DOHH2 (cell line): ENCODE measurements around the gene ZNF329.

Source experiments
- H3F3A ChIP-seq: fragments of 200-600 bp; sonication (generic), shearing (Covaris generic); 2 replicates; pipeline ENCODE4 v1.6.0; 2016; ENCODE audit warnings: antibody characterized with exemption, mild to moderate bottlenecking; ENCODE audit not compliant: control insufficient read depth, insufficient read depth
- H3K27ac ChIP-seq: fragments of 200-600 bp; sonication (generic); 2 replicates; pipeline ENCODE4 v1.5.1; 2014; ENCODE audit warnings: low read depth, mild to moderate bottlenecking, low read length, moderate library complexity
- H3K27me3 ChIP-seq: fragments of 200-600 bp; sonication (generic); 2 replicates; pipeline ENCODE4 v1.6.1; 2014; ENCODE audit warnings: mild to moderate bottlenecking, low read length, mixed read lengths; ENCODE audit not compliant: control insufficient read depth
- H3K36me3 ChIP-seq: fragments of 200-600 bp; sonication (generic); 2 replicates; pipeline ENCODE4 v1.6.1; 2014; ENCODE audit warnings: mild to moderate bottlenecking, low read length, moderate library complexity, mixed read lengths; ENCODE audit not compliant: control insufficient read depth
- H3K4me1 ChIP-seq: fragments of 200-600 bp; sonication (generic); 2 replicates; pipeline ENCODE4 v1.6.1; 2014; ENCODE audit warnings: mild to moderate bottlenecking, low read length, mixed read lengths; ENCODE audit not compliant: control insufficient read depth
- H3K4me2 ChIP-seq: fragments of 200-600 bp; sonication (generic); 2 replicates; pipeline ENCODE4 v1.6.0; 2014; ENCODE audit warnings: mild to moderate bottlenecking, low read length, moderate library complexity
- H3K4me3 ChIP-seq: fragments of 200-600 bp; sonication (generic); 2 replicates; pipeline ENCODE4 v1.5.1; 2014; ENCODE audit warnings: mild to moderate bottlenecking, low read length, mixed read lengths
- H3K79me2 ChIP-seq: fragments of 200-600 bp; sonication (generic); 2 replicates; pipeline ENCODE4 v1.6.1; 2014; ENCODE audit warnings: mild to moderate bottlenecking, low read length, mixed read lengths; ENCODE audit not compliant: control insufficient read depth
- H3K9me2 ChIP-seq: fragments of 200-600 bp; sonication (generic); replicated peaks from 2 replicates; pipeline ENCODE4 v1.6.1; 2014; ENCODE audit warnings: mild to moderate bottlenecking, low read length, mixed read lengths; ENCODE audit not compliant: control insufficient read depth
- H3K9me3 ChIP-seq: fragments of 200-600 bp; sonication (generic); 2 replicates; pipeline ENCODE4 v1.6.1; 2014; ENCODE audit warnings: antibody characterized with exemption, low read length, mixed read lengths; ENCODE audit not compliant: control insufficient read depth, insufficient read depth
- H4K20me1 ChIP-seq: fragments of 200-600 bp; sonication (generic); 2 replicates; pipeline ENCODE4 v1.6.0; 2014; ENCODE audit warnings: low read depth, mild to moderate bottlenecking, antibody characterized with exemption, low read length, moderate library complexity; ENCODE audit not compliant: control insufficient read depth, insufficient read depth
- EZH2phosphoT487 ChIP-seq: fragments of 200-600 bp; sonication (generic); IDR thresholded peaks from 2 replicates; pipeline ENCODE4 v1.6.1; 2017; ENCODE audit warnings: borderline replicate concordance, mild to moderate bottlenecking, antibody characterized with exemption, low read length, moderate library complexity, mixed read lengths
- TF ChIP-seq, protein P1 (sequence below): fragments of 200-600 bp; sonication (generic); IDR thresholded peaks from one replicate; pipeline ENCODE4 v1.5.1; 2014; ENCODE audit warnings: antibody characterized with exemption, mild to moderate bottlenecking, low read depth, low read length; ENCODE audit not compliant: poor library complexity, severe bottlenecking

The ZNF329 gene

DNA sequence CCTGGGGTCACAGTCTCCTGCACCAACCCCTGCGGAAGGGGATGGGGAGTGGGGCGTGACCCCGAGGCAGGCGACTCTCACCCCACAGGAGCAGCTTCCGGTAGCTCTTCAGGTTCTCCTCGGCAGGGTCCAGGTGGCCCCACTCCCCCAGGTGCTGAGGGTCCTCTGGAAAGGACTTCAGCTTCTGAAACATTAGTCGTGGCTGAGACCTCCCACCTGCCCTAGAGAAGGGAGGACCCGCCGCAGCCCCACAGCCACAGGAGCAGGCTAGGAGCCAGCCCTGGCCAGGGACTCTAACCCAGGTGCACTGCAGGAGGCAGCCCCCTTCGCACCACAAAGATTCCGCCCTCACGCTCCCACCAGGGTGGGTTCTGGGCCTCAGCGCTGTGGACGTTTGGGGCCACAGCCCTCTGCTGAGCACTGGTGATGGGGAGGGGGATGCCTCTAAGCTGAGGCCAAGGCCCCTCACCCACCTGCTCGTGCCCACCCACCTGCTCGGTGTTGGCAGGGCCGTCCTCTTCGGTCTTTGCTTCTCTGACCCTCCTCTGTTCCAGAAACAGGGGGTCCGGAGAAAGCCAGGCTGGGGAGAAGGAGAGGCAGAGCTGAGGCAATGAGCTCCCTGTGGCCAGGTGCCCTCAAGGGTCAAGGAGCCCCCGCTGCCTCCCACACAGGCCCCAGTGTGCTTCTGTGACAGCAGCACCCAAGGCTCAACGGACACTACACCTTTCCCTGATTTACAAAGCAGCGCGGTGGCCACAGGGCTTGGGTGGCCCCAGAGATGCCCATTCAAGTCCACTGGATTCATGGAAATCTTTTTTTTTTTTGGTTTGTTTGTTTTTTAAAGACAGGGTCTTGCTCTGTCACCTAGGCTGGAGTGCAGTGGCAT lies 63.5 kb downstream of the ZNF329 start:
- TF ChIP-seq, protein P1, sequence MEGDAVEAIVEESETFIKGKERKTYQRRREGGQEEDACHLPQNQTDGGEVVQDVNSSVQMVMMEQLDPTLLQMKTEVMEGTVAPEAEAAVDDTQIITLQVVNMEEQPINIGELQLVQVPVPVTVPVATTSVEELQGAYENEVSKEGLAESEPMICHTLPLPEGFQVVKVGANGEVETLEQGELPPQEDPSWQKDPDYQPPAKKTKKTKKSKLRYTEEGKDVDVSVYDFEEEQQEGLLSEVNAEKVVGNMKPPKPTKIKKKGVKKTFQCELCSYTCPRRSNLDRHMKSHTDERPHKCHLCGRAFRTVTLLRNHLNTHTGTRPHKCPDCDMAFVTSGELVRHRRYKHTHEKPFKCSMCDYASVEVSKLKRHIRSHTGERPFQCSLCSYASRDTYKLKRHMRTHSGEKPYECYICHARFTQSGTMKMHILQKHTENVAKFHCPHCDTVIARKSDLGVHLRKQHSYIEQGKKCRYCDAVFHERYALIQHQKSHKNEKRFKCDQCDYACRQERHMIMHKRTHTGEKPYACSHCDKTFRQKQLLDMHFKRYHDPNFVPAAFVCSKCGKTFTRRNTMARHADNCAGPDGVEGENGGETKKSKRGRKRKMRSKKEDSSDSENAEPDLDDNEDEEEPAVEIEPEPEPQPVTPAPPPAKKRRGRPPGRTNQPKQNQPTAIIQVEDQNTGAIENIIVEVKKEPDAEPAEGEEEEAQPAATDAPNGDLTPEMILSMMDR = no peak
- TF ChIP-seq EZH2phosphoT487 = no peak
- Histone ChIP-seq H4K20me1 (no peaks in the 10 kb centered on the region), H3K9me3 (peaks cover 40% of the 10 kb centered on the region), H3K4me1 (no peaks in the 10 kb centered on the region), H3K27ac (no peak overlapping the region), H3K27me3 (no peaks in the 10 kb centered on the region), H3K4me2 (no peak overlapping the region), H3K9me2 (no peaks in the 10 kb centered on the region), H3K4me3 (no peak overlapping the region), H3F3A (no peaks in the 10 kb centered on the region), H3K79me2 (no peaks in the 10 kb centered on the region), H3K36me3 (no peaks in the 10 kb centered on the region)

DNA sequence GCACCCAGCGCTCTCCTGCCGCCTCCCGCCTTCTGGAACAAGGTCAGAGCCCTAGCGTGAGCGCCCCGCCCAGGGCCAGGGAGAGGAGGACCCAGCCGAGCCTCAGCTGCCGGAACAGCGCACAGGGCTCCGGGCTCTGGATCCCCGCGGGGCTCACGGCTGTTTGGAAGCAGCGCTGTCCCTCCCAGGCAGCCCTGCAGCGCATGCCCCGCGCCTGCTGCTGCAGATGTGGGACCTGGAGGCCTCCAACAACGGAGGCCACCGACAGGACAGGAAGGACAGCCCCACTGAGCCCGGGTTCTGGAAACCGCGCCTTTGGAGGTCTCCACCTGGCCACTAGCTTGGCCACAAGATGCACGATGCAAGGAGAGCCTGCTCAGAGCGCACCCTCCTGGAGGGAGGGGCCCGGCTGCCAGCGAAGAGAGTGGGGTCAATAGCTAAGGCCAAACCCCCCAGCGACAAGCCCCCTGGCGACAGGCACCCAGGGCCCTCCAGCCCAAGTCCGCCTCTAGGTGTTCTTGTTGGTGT lies 65.2 kb downstream of the ZNF329 start:
- no peaks in the 10 kb centered on the region for H3K27me3 ChIP-seq
- H3K4me2 ChIP-seq = no peak overlapping the region
- H3K36me3 ChIP-seq = no peaks in the 10 kb centered on the region
- no peaks in the 10 kb centered on the region for H3K79me2 ChIP-seq
- no peak overlapping the region for H3K4me3 ChIP-seq
- H3K4me1 ChIP-seq = no peaks in the 10 kb centered on the region
- no peak for TF ChIP-seq EZH2phosphoT487
- TF ChIP-seq, protein P1 = no peak
- H4K20me1 ChIP-seq = no peaks in the 10 kb centered on the region
- H3F3A ChIP-seq = no peaks in the 10 kb centered on the region
- no peak overlapping the region for H3K27ac ChIP-seq
- H3K9me2 ChIP-seq = no peaks in the 10 kb centered on the region
- H3K9me3 ChIP-seq = peaks cover 45% of the 10 kb centered on the region

DNA sequence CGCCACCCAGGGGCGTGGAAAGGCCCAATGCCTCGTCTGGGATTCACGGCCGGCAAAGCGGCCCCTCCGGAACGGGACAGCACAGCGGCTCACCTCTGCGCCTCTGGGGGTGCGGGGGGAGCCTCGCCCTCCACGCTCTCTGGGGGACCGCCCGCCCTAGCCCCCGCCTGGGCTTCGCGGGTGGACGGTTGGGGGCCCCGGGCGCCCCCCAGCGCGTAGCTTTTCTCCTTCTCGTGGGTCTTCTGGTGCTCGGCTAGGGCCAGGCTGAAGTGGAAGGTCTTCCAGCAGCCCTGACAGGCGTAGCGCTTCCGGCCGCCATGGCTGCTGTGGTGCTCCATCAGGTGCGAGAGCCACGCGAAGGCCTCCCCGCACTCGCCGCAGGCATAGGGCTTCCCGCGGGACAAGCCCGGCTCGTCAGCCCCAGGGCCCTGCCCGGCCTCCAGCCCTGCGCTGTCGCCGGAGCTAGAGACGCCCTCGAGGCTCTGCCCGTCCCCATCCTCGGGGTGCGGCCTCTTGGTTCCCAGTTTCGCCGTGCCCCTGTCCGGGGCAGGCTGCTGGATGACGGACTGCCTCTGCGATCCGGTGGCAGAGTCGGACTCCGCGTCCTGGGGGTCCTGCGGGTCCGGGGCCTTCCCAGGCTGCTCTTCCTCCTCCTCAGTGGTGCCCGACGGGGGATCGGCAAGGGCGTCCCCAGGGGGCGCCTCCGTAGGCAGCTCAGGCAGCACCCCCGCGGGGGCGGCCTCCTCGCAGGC lies 65.8 kb downstream of the ZNF329 start:
- no peak for TF ChIP-seq EZH2phosphoT487
- TF ChIP-seq, protein P1 = no peak
- Histone ChIP-seq H4K20me1 (no peaks in the 10 kb centered on the region), H3K79me2 (no peaks in the 10 kb centered on the region), H3K9me3 (peaks cover 43% of the 10 kb centered on the region), H3K4me1 (no peaks in the 10 kb centered on the region), H3K4me3 (no peak overlapping the region), H3K36me3 (no peaks in the 10 kb centered on the region), H3K27ac (no peak overlapping the region), H3F3A (no peaks in the 10 kb centered on the region), H3K9me2 (no peaks in the 10 kb centered on the region), H3K27me3 (no peaks in the 10 kb centered on the region), H3K4me2 (no peak overlapping the region)
